Activated T-cell treated with anti-CD3 and anti-CD28 coated beads, Interleukin-2, amount 50 U/mL, for 48 hours (primary cell): ENCODE results near the gene ANKRD22.
A peak's percentile ranks its signal among the peaks of the same experiment; 100 is the strongest.

Source experiments
- DNase-seq, 2 experiments: peaks; one replicate each; pipeline ENCODE4 v3.0.0-alpha.2; 2020

The ANKRD22 gene

GRCh38 chr10:88835096-88835909 lies 16.3 kb downstream of the ANKRD22 start:
- peak; percentile 91 to 93 for DNase-seq

- no peak for DNase-seq
Measured at GRCh38 chr10:88833723-88834122, 17.9 kb downstream of the ANKRD22 start.

- DNase-seq = no peak
Measured at GRCh38 chr10:88833156-88833555, 18.5 kb downstream of the ANKRD22 start.

GRCh38 chr10:88832376-88832775 lies 19.3 kb downstream of the ANKRD22 start:
- no peak for DNase-seq

GRCh38 chr10:88831709-88832108 lies 19.9 kb downstream of the ANKRD22 start:
- DNase-seq = peak; percentile 43 to 50

- DNase-seq = no peak
Measured at GRCh38 chr10:88830643-88831268, 20.9 kb downstream of the ANKRD22 start.

GRCh38 chr10:88828310-88828709 lies 23.3 kb downstream of the ANKRD22 start:
- DNase-seq = no peak

- no peak for DNase-seq
Measured at GRCh38 chr10:88827671-88828070, 24.0 kb downstream of the ANKRD22 start.

GRCh38 chr10:88826388-88826787 lies 25.3 kb downstream of the ANKRD22 start:
- DNase-seq = no peak

GRCh38 chr10:88820748-88821401 lies 30.8 kb downstream of the ANKRD22 start:
- no peak for DNase-seq

GRCh38 chr10:88819290-88819689 lies 32.4 kb downstream of the ANKRD22 start:
- DNase-seq = no peak

- no peak for DNase-seq
Measured at GRCh38 chr10:88813200-88813599, 38.4 kb downstream of the ANKRD22 start.

GRCh38 chr10:88810196-88810961 lies 41.3 kb downstream of the ANKRD22 start:
- no peak for DNase-seq

- no peak for DNase-seq
Measured at GRCh38 chr10:88809621-88810020, 42.0 kb downstream of the ANKRD22 start.

- no peak for DNase-seq
Measured at GRCh38 chr10:88805924-88806323, 45.7 kb downstream of the ANKRD22 start.

GRCh38 chr10:88805361-88805760 lies 46.3 kb downstream of the ANKRD22 start:
- DNase-seq = no peak

GRCh38 chr10:88804083-88804812 lies 47.4 kb downstream of the ANKRD22 start:
- no peak for DNase-seq

- no peak for DNase-seq
Measured at GRCh38 chr10:88803641-88804040, 48.0 kb downstream of the ANKRD22 start.

- no peak for DNase-seq
Measured at GRCh38 chr10:88802523-88803285, 48.9 kb downstream of the ANKRD22 start, which contains the start of gene LIPM. TSS of gene LIPM (plus strand) at chr10:88802730. CDS start at chr10:88802897, 167 bp downstream.

GRCh38 chr10:88800152-88801125 lies 51.2 kb downstream of the ANKRD22 start:
- peak; percentile 39 to 50 for DNase-seq
